Neural progenitor cell (in vitro differentiated cells): ENCODE data around the gene RALY. TPM values are rescaled to one million over a fixed set of nuclear protein-coding genes. Genes with fewer than 3 reads are reported as not detected.

Experiments used
- DNase-seq: peaks from one replicate; pipeline ENCODE4 v3.0.0-alpha.2; 2016; ENCODE audit warnings: low spot score
- H2AFZ ChIP-seq: fragments of 200-600 bp; sonication (generic); replicated peaks from 2 replicates; pipeline ENCODE4 v1.6.1; 2016; ENCODE audit warnings: antibody characterized with exemption
- H3F3A ChIP-seq: fragments of 200-600 bp; sonication (generic); 2 replicates; pipeline ENCODE4 v1.6.1; 2016; ENCODE audit warnings: antibody characterized with exemption, low read depth
- H3K27ac ChIP-seq: fragments of 200-600 bp; sonication (generic); 2 replicates; pipeline ENCODE4 v1.5.1; 2016; ENCODE audit warnings: mild to moderate bottlenecking
- H3K27me3 ChIP-seq: fragments of 200-600 bp; sonication (generic); 2 replicates; pipeline ENCODE4 v1.6.1; 2016; ENCODE audit warnings: mild to moderate bottlenecking, moderate library complexity
- H3K36me3 ChIP-seq: fragments of 200-600 bp; sonication (generic); 2 replicates; pipeline ENCODE4 v1.5.1; 2016
- H3K4me1 ChIP-seq: fragments of 200-600 bp; sonication (generic); 2 replicates; pipeline ENCODE4 v1.6.1; 2016; ENCODE audit warnings: mixed run types
- H3K4me2 ChIP-seq: fragments of 200-600 bp; sonication (generic); 2 replicates; pipeline ENCODE4 v1.6.1; 2016
- H3K4me3 ChIP-seq: fragments of 200-600 bp; sonication (generic); 2 replicates; pipeline ENCODE4 v1.5.1; 2016
- H3K79me2 ChIP-seq: fragments of 200-600 bp; sonication (generic); 2 replicates; pipeline ENCODE4 v1.6.1; 2016; ENCODE audit warnings: low read depth
- H3K9ac ChIP-seq: fragments of 200-600 bp; sonication (generic); 2 replicates; pipeline ENCODE4 v1.6.1; 2016
- H3K9me3 ChIP-seq: fragments of 200-600 bp; sonication (generic); 2 replicates; pipeline ENCODE4 v1.5.1; 2016; ENCODE audit warnings: low read depth
- H4K20me1 ChIP-seq: fragments of 200-600 bp; sonication (generic); 2 replicates; pipeline ENCODE4 v1.6.1; 2016; ENCODE audit warnings: low read depth
- H3K27ac Mint-ChIP-seq: 3 replicates; pipeline ENCODE4 v1.8.0; 2021; ENCODE audit warnings: mixed read lengths
- H3K27me3 Mint-ChIP-seq: 2 replicates; pipeline ENCODE4 v1.8.0; 2022; ENCODE audit warnings: low read depth, mild to moderate bottlenecking, inconsistent platforms, moderate library complexity, mixed read lengths; ENCODE audit not compliant: insufficient read depth
- H3K36me3 Mint-ChIP-seq: 3 replicates; pipeline ENCODE4 v1.8.0; 2021; ENCODE audit warnings: mixed read lengths
- H3K4me1 Mint-ChIP-seq: 3 replicates; pipeline ENCODE4 v1.8.0; 2021; ENCODE audit warnings: mixed read lengths
- H3K4me3 Mint-ChIP-seq: 3 replicates; pipeline ENCODE4 v1.8.0; 2021; ENCODE audit warnings: mild to moderate bottlenecking, moderate library complexity, mixed read lengths
- H3K9me3 Mint-ChIP-seq: 3 replicates; pipeline ENCODE4 v1.8.0; 2020; ENCODE audit warnings: mixed read lengths
- EZH2 ChIP-seq: fragments of 200-600 bp; sonication (generic); IDR thresholded peaks from 2 replicates; pipeline ENCODE4 v1.6.1; 2017; ENCODE audit warnings: antibody characterized with exemption, mild to moderate bottlenecking, moderate library complexity
- EZH2phosphoT487 ChIP-seq: fragments of 200-600 bp; sonication (generic); IDR thresholded peaks from 2 replicates; pipeline ENCODE4 v1.6.1; 2017; ENCODE audit warnings: antibody characterized with exemption
- total RNA-seq: library from RNA; depleted of rRNA; stranded (reverse); fragments of >200 nt; gene quantifications from 2 replicates; pipeline ENCODE4 v1.2.3, GENCODE V29; 2015; ENCODE audit warnings: low replicate concordance
- TF ChIP-seq, protein P1 (sequence below): fragments of 200-600 bp; sonication (generic); IDR thresholded peaks from 2 replicates; pipeline ENCODE4 v1.5.1; 2017; ENCODE audit warnings: antibody characterized with exemption, mild to moderate bottlenecking

The RALY gene
- total RNA-seq, 1 donor from 2014 or later: 102 TPM

DNA sequence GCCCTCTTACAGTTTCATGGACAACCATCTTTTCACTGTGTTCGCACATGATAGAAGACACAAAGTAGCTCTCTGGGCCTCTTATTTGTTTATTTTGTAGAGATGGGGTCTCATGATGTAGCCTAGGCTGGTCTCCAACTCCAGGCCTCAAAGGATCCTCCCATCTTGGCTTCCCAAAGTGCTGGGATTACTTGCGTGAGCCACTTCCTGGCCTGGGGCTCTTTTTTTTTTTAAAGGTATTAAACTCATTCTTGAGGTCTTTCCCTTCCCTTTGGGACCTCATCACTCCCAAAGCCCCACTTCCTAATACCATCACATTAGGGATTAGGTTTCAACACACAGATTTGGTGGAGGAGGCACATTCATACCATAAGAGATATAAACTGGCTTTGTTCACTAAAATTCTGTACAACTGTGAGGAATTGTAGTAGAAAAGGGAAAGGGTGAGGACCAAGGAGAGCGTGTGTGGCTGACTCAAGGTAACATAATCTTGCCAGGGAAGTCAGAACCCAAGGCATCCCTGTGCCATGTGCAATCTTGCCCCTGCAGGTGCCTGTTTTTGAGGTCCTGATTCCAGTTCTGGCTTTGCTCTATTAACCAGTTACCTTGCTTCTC, 72.9 kb downstream of the RALY start:
- Mint-ChIP-seq H3K4me3 (no peak overlapping the region), H3K9me3 (no peaks in the 10 kb centered on the region), H3K27ac (no peak overlapping the region), H3K36me3 (peaks cover 12% of the 10 kb centered on the region), H3K27me3 (peaks cover 2% of the 10 kb centered on the region), H3K4me1 (peaks cover 29% of the 10 kb centered on the region)
- Histone ChIP-seq H2AFZ (no peak overlapping the region), H3K9me3 (no peaks in the 10 kb centered on the region), H3K9ac (no peak overlapping the region), H3F3A (peaks cover 13% of the 10 kb centered on the region), H3K4me2 (no peak overlapping the region), H3K79me2 (peaks cover 62% of the 10 kb centered on the region), H4K20me1 (peaks cover 82% of the 10 kb centered on the region), H3K4me3 (no peak overlapping the region), H3K27ac (peak overlapping the region; percentile 17), H3K27me3 (no peaks in the 10 kb centered on the region), H3K36me3 (no peaks in the 10 kb centered on the region), H3K4me1 (peaks cover 14% of the 10 kb centered on the region)
- DNase-seq: no peak
- TF ChIP-seq, protein P1, sequence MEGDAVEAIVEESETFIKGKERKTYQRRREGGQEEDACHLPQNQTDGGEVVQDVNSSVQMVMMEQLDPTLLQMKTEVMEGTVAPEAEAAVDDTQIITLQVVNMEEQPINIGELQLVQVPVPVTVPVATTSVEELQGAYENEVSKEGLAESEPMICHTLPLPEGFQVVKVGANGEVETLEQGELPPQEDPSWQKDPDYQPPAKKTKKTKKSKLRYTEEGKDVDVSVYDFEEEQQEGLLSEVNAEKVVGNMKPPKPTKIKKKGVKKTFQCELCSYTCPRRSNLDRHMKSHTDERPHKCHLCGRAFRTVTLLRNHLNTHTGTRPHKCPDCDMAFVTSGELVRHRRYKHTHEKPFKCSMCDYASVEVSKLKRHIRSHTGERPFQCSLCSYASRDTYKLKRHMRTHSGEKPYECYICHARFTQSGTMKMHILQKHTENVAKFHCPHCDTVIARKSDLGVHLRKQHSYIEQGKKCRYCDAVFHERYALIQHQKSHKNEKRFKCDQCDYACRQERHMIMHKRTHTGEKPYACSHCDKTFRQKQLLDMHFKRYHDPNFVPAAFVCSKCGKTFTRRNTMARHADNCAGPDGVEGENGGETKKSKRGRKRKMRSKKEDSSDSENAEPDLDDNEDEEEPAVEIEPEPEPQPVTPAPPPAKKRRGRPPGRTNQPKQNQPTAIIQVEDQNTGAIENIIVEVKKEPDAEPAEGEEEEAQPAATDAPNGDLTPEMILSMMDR: no peak
- TF ChIP-seq EZH2 (no peak), EZH2phosphoT487 (no peak)

DNA sequence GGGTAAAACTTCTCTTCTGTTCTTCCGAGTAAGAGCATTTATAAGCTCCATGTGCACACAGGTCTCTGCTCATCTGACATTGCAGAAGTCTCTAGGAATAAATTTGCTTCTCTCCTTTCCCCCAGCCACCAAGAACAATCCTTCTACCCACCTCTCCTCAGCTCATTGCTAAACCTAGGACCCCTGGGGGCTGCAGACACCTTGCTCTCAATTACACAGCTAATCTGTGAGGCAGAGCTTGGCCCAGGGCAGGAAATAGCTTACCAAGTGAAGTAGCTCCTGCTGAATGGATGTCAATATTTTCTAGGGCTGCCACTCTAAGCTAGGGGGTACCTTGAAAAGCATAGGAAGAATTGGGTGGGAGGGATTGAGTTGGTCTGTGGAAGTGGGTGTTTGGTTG, 74.3 kb downstream of the RALY start:
- no peaks in the 10 kb centered on the region for H3K27me3 Mint-ChIP-seq
- H3K36me3 Mint-ChIP-seq: peaks cover 14% of the 10 kb centered on the region
- Histone ChIP-seq H3K4me2 (no peak overlapping the region), H3K27me3 (no peaks in the 10 kb centered on the region), H2AFZ (no peak overlapping the region), H3K9me3 (no peaks in the 10 kb centered on the region), H3K27ac (no peak overlapping the region), H3K9ac (no peak overlapping the region), H3K36me3 (no peaks in the 10 kb centered on the region), H3K4me3 (no peak overlapping the region), H3K79me2 (peaks cover 55% of the 10 kb centered on the region), H3K4me1 (peaks cover 14% of the 10 kb centered on the region), H4K20me1 (peaks cover 70% of the 10 kb centered on the region), H3F3A (peaks cover 13% of the 10 kb centered on the region)
- H3K4me1 Mint-ChIP-seq: peaks cover 29% of the 10 kb centered on the region
- no peak overlapping the region for H3K4me3 Mint-ChIP-seq
- no peaks in the 10 kb centered on the region for H3K9me3 Mint-ChIP-seq
- no peak for DNase-seq
- no peak overlapping the region for H3K27ac Mint-ChIP-seq
- TF ChIP-seq, protein P1: no peak
- TF ChIP-seq EZH2phosphoT487 (no peak), EZH2 (no peak)

DNA sequence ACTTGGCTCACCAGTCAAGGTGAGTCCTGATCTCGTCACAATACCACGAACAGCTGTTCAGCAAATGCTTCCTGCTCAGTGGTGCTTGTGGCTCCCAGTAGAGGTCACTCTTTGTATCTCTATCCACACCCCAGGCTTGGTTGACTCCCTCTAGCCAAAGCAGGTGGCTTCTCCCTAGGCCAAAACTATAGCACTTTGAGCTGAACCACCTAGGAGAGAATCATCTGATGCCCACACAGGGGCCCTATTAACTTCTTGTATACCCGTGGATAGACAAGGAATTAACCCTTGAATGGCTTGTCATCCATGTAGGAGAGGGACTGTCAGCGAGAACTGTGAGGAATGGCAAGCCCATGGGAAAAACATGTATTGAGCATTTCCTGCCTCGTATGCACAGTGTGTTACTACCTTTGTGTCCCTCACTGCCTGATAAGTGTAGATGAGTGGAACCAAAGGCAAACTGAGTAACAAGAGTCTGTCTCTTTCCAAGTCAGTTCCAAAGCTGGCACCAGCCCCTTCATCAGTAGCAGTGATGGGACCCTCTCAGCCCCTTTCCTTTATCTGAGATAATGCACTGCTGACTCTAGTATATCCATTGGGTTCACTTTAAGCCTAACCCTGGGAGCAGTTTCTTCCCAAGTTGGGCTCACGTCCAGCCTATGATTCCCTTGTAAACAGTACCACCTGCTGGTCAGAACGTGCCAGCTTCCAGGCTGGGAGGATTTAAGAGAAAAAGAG, 75.8 kb downstream of the RALY start:
- peaks cover 33% of the 10 kb centered on the region for H3K4me1 Mint-ChIP-seq
- H3K4me3 Mint-ChIP-seq: no peak overlapping the region
- Histone ChIP-seq H3K27me3 (no peaks in the 10 kb centered on the region), H3K4me3 (no peak overlapping the region), H3K4me1 (peaks cover 14% of the 10 kb centered on the region), H3K9me3 (no peaks in the 10 kb centered on the region), H3F3A (peaks cover 13% of the 10 kb centered on the region), H3K36me3 (no peaks in the 10 kb centered on the region), H3K27ac (no peak overlapping the region), H3K79me2 (peaks cover 46% of the 10 kb centered on the region), H4K20me1 (peaks cover 66% of the 10 kb centered on the region), H3K9ac (no peak overlapping the region), H2AFZ (no peak overlapping the region), H3K4me2 (no peak overlapping the region)
- no peaks in the 10 kb centered on the region for H3K27me3 Mint-ChIP-seq
- H3K27ac Mint-ChIP-seq: peak overlapping the region; percentile 14
- DNase-seq: peak; percentile 86
- H3K9me3 Mint-ChIP-seq: no peaks in the 10 kb centered on the region
- TF ChIP-seq EZH2phosphoT487: no peak
- TF ChIP-seq, protein P1: peak; percentile 98
- H3K36me3 Mint-ChIP-seq: peaks cover 14% of the 10 kb centered on the region
